Progenitor cell of endocrine pancreas (in vitro differentiated cells): ENCODE measurements around the gene MICA. TPM values are rescaled to one million over a fixed set of nuclear protein-coding genes. Genes with fewer than 3 reads are reported as not detected.

Source experiments
- DNase-seq: peaks from one replicate; pipeline ENCODE4 v3.0.0; 2021; ENCODE audit warnings: low spot score; ENCODE audit not compliant: unreplicated experiment
- H3K27ac Mint-ChIP-seq: 2 replicates; pipeline ENCODE4 v1.8.0; 2021; ENCODE audit warnings: mild to moderate bottlenecking, moderate library complexity, mixed read lengths
- H3K27me3 Mint-ChIP-seq: 2 replicates; pipeline ENCODE4 v1.8.0; 2021; ENCODE audit warnings: mixed read lengths
- H3K36me3 Mint-ChIP-seq: 2 replicates; pipeline ENCODE4 v1.8.0; 2022; ENCODE audit warnings: mixed read lengths; ENCODE audit not compliant: insufficient read depth
- H3K4me1 Mint-ChIP-seq: 2 replicates; pipeline ENCODE4 v1.8.0; 2021; ENCODE audit warnings: low read depth, mixed read lengths
- H3K4me3 Mint-ChIP-seq: 2 replicates; pipeline ENCODE4 v1.8.0; 2021; ENCODE audit warnings: low read depth, mild to moderate bottlenecking, moderate library complexity, mixed read lengths
- H3K9me3 Mint-ChIP-seq: 2 replicates; pipeline ENCODE4 v1.8.0; 2021; ENCODE audit warnings: low read depth, mixed read lengths
- total RNA-seq: library from RNA; stranded (reverse); gene quantifications from 2 replicates; pipeline ENCODE4 v1.2.1, GENCODE V29; 2021
- TF ChIP-seq, protein P1 (sequence below): fragments of 200-600 bp; sonication (generic); IDR thresholded peaks from one replicate; pipeline ENCODE4 v1.5.0; 2021; ENCODE audit warnings: antibody characterized with exemption, mild to moderate bottlenecking; ENCODE audit not compliant: unreplicated experiment

The MICA gene
- total RNA-seq, 1 donor from 2014 or later, result 8.9 TPM

DNA sequence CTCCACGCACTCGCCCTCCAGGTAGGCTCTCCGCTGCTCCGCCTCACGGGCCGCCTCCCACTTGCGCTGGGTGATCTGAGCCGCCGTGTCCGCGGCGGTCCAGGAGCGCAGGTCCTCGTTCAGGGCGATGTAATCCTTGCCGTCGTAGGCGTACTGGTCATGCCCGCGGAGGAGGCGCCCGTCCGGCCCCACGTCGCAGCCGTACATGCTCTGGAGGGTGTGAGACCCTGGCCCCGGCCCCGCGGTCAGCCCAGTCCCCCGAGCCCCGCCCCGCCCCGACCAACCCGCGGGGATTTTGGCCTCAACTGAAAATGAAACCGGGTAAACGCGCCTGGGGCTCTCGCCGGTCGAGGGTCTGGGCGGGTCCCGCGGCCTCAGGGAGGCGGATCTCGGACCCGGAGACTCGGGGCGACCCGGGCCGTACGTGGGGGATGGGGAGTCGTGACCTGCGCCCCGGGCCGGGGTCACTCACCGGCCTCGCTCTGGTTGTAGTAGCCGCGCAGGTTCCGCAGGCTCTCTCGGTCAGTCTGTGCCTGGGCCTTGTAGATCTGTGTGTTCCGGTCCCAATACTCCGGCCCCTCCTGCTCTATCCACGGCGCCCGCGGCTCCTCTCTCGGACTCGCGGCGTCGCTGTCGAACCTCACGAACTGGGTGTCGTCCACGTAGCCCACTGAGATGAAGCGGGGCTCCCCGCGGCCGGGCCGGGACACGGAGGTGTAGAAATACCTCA lies 47.0 kb upstream of the MICA start:
- TF ChIP-seq, protein P1, sequence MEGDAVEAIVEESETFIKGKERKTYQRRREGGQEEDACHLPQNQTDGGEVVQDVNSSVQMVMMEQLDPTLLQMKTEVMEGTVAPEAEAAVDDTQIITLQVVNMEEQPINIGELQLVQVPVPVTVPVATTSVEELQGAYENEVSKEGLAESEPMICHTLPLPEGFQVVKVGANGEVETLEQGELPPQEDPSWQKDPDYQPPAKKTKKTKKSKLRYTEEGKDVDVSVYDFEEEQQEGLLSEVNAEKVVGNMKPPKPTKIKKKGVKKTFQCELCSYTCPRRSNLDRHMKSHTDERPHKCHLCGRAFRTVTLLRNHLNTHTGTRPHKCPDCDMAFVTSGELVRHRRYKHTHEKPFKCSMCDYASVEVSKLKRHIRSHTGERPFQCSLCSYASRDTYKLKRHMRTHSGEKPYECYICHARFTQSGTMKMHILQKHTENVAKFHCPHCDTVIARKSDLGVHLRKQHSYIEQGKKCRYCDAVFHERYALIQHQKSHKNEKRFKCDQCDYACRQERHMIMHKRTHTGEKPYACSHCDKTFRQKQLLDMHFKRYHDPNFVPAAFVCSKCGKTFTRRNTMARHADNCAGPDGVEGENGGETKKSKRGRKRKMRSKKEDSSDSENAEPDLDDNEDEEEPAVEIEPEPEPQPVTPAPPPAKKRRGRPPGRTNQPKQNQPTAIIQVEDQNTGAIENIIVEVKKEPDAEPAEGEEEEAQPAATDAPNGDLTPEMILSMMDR, result no peak
- Mint-ChIP-seq H3K9me3 (peaks cover 3% of the 10 kb centered on the region), H3K27ac (no peak overlapping the region), H3K4me1 (peaks cover 2% of the 10 kb centered on the region), H3K27me3 (peaks cover 78% of the 10 kb centered on the region), H3K4me3 (peak overlapping the region; percentile 83), H3K36me3 (no peaks in the 10 kb centered on the region)
- DNase-seq, result no peak

DNA sequence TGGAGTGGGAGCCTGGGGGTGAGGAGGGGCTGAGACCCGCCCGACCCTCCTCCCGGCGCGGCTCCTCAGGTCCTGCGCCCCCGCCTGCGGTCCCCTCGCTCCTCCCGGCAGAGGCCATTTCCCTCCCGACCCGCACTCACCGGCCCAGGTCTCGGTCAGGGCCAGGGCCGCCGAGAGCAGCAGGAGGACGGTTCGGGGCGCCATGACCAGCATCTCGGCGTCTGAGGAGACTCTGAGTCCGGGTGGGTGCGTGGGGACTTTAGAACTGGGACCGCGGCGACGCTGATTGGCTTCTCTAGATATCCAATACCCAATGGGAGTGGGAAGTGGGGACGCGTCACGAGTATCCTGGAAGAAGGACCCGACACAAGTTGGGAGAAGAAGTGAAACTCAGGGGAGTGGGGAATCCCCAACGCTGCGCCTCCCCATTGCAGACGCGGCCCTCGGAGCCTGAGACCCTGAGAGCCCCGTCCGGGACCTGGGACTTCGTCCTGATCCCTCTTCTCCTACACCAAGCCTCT lies 46.4 kb upstream of the MICA start, which contains the start of gene HLA-B:
Gene HLA-B (minus strand): TSS at position 234 of the 521 bp plus-strand sequence. CDS start 21 bp downstream, at position 213.
- Mint-ChIP-seq H3K9me3 (peaks cover 3% of the 10 kb centered on the region), H3K36me3 (no peaks in the 10 kb centered on the region), H3K27me3 (peaks cover 79% of the 10 kb centered on the region), H3K4me1 (peaks cover 2% of the 10 kb centered on the region), H3K27ac (peak within 1 kb of the TSS; percentile 73), H3K4me3 (peak within 1 kb of the TSS; percentile 83)
- no peak for DNase-seq
- TF ChIP-seq, protein P1, result no peak

DNA sequence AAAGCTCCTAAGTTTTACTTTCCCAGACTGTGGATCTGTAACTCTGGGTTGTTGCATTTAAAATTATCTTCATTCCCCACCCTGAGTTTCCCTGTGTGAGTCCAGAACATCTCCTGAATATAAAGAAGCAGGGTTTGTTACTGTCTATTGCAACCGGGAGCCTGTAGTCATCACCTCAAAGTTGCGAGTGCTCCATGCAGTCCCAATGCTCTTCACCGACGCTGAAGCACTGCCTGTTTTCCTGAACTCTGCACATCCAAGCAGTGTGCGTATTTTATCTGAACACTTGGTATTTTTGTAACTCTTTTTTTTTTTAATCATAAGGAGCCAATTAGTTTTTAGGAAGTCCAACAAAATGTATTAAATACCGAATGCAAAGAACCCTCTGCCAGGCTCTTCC lies 45.5 kb upstream of the MICA start:
- Mint-ChIP-seq H3K4me1 (peaks cover 2% of the 10 kb centered on the region), H3K27me3 (peaks cover 75% of the 10 kb centered on the region)

DNA sequence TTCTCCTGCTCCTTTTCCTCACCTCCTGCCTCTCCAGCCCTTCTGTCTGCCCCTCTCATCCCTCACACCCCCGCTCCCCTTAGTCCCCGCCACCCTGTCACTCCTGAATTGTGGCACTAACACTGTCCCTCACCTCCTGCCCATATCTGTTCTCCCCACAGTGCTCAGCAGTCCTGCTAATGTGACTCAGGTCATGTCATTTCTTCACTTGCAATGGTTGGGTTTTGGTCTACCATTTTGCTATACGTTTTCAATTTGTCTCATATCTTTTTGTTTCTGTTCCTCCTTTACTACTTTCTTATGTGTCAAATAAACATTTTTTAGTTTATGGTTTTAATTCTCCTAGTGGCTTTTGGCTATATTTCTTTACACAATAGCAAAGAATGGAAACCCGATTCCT lies 45.1 kb upstream of the MICA start:
- no peak overlapping the region for H3K27ac Mint-ChIP-seq
- H3K4me3 Mint-ChIP-seq, result no peak overlapping the region
- TF ChIP-seq, protein P1, result no peak
- H3K4me1 Mint-ChIP-seq, result peaks cover 2% of the 10 kb centered on the region
- H3K9me3 Mint-ChIP-seq, result peaks cover 3% of the 10 kb centered on the region
- no peaks in the 10 kb centered on the region for H3K36me3 Mint-ChIP-seq
- H3K27me3 Mint-ChIP-seq, result peaks cover 74% of the 10 kb centered on the region
- no peak for DNase-seq

More for the DNA sequence above, 45.5 kb upstream of the MICA start:
- H3K4me3 Mint-ChIP-seq, result peak overlapping the region; percentile 83
- H3K36me3 Mint-ChIP-seq, result no peaks in the 10 kb centered on the region
- TF ChIP-seq, protein P1, result no peak
- peaks cover 3% of the 10 kb centered on the region for H3K9me3 Mint-ChIP-seq
- no peak for DNase-seq
- H3K27ac Mint-ChIP-seq, result no peak overlapping the region

DNA sequence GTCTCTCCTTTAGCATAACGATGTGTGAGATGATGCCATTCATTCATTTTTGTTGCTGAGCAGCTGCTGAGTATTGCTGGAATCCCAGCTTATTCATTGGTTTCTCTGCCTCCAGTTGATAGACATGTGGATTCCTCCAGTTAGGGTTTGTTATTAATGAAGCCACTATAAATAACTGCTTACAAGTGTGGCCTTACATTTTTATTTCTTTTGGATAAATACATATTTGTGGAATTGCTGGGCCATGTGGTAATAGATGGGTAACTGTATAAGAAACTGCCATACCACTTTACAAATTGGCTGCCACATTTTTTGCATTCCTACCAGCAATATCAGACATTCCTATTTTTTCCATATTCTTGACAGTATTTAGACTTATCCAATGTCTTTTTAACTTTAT lies 43.8 kb upstream of the MICA start:
- Mint-ChIP-seq H3K4me3 (no peak overlapping the region), H3K9me3 (peaks cover 3% of the 10 kb centered on the region), H3K27me3 (peaks cover 74% of the 10 kb centered on the region), H3K36me3 (no peaks in the 10 kb centered on the region), H3K27ac (no peak overlapping the region), H3K4me1 (peaks cover 2% of the 10 kb centered on the region)
- TF ChIP-seq, protein P1, result no peak
- no peak for DNase-seq
